Spleen (tissue), 7 donors: ENCODE measurements around the gene KRTAP4-5.

Experiments used
- CTCF ChIP-seq, 11 experiments: fragments of 200-600 bp in 7 of 11; fragments of 450-650 bp in 4 of 11; sonication (generic) in 4 of 11; IDR thresholded peaks in 8 of 11; conservative IDR thresholded peaks in 3 of 11; 1 replicate in 7 of 11; 2 replicates in 4 of 11; pipeline versions ENCODE4 v1.4.0 to v1.8.0; 2016 to 2021; ENCODE audit warnings: antibody characterized with exemption in 11 of 11, inconsistent platforms in 4 of 11, mild to moderate bottlenecking in 1 of 11
- POLR2AphosphoS5 ChIP-seq, 3 donors: sonication (generic); formaldehyde crosslinking; IDR thresholded peaks; one replicate each; pipeline ENCODE4 v1.5.1; 2017; ENCODE audit warnings: antibody characterized with exemption in 3 of 3
- donor health status: DM: no; HTN: no; CAD: no; lungs with moderate emphysema.
- donor health status: DM: no; HTN: no; CAD: no.
- donor health status: DM: no; HTN: no; CAD: no.

- TF ChIP-seq CTCF (IDR thresholded peaks at IDR 0.05 in 8 of 11, conservative IDR thresholded peaks at IDR 0.05 in 3 of 11) = no peak
- no peak for TF ChIP-seq POLR2AphosphoS5 (IDR thresholded peaks at IDR 0.05)
Measured at GRCh38 chr17:41140360-41141131, 9.1 kb downstream of the KRTAP4-5 start, which contains the start of gene KRTAP4-6.
